Left hindlimb (tissue), 1 donor: ENCODE data around the gene MBD4.
A peak's percentile ranks its signal among the peaks of the same experiment; 100 is the strongest.
"Not testable (repeated sequence)": the region's sequence is repeated elsewhere in the genome, so short reads cannot be mapped to it uniquely, and the experiment has no call there.

Experiments
- DNase-seq: peaks from one replicate; pipeline ENCODE4 v3.0.0-alpha.2; 2018

Gene MBD4

GRCh38 chr3:129439817-129440617 lies at the start of gene MBD4, which contains the start of gene IFT122:
TSS of gene MBD4 (minus strand) at chr3:129439948. CDS start at chr3:129439833, 115 bp downstream.
TSS of gene IFT122 (plus strand) at chr3:129440224. CDS start at chr3:129440331, 107 bp downstream.
- peak; percentile 99 for DNase-seq

GRCh38 chr3:129489258-129489657 lies 49.5 kb upstream of the MBD4 start:
- peak; percentile 4 for DNase-seq

- DNase-seq: not testable (repeated sequence)
These were observed 48.2 kb upstream of the MBD4 start for GRCh38 chr3:129487868-129488335.

GRCh38 chr3:129487183-129487867 lies 47.6 kb upstream of the MBD4 start:
- no peak for DNase-seq

- no peak for DNase-seq
These were observed 46.9 kb upstream of the MBD4 start for GRCh38 chr3:129486664-129487035.

- peak; percentile 63 for DNase-seq
These were observed 46.2 kb upstream of the MBD4 start for GRCh38 chr3:129485721-129486663.

- not testable (repeated sequence) for DNase-seq
These were observed 45.4 kb upstream of the MBD4 start for GRCh38 chr3:129485146-129485545.

- no peak for DNase-seq
These were observed 44.1 kb upstream of the MBD4 start for GRCh38 chr3:129483870-129484269.

- DNase-seq: no peak
These were observed 43.0 kb upstream of the MBD4 start for GRCh38 chr3:129482721-129483120.

- DNase-seq: no peak
These were observed 42.1 kb upstream of the MBD4 start for GRCh38 chr3:129481766-129482332.

- not testable (repeated sequence) for DNase-seq
These were observed 41.5 kb upstream of the MBD4 start for GRCh38 chr3:129481225-129481765.

- no peak for DNase-seq
These were observed 36.8 kb upstream of the MBD4 start for GRCh38 chr3:129476586-129476985.

GRCh38 chr3:129475863-129476262 lies 36.1 kb upstream of the MBD4 start:
- DNase-seq: no peak

GRCh38 chr3:129474984-129475804 lies 35.4 kb upstream of the MBD4 start:
- no peak for DNase-seq

GRCh38 chr3:129473769-129474152 lies 34.0 kb upstream of the MBD4 start:
- no peak for DNase-seq

GRCh38 chr3:129473067-129473768 lies 33.5 kb upstream of the MBD4 start:
- no peak for DNase-seq

GRCh38 chr3:129470861-129471260 lies 31.1 kb upstream of the MBD4 start:
- no peak for DNase-seq

GRCh38 chr3:129469026-129469425 lies 29.3 kb upstream of the MBD4 start:
- no peak for DNase-seq

- no peak for DNase-seq
These were observed 28.2 kb upstream of the MBD4 start for GRCh38 chr3:129467932-129468331.

- DNase-seq: no peak
These were observed 24.0 kb upstream of the MBD4 start for GRCh38 chr3:129463716-129464115.

GRCh38 chr3:129463094-129463493 lies 23.3 kb upstream of the MBD4 start:
- no peak for DNase-seq
